Urothelium cell line (cell line): ENCODE results near the gene SNX27.

ENCODE experiments used
- DNase-seq: peaks from one replicate; pipeline ENCODE4 v3.0.0; 2011; ENCODE audit warnings: low spot score, mixed read lengths
- FAIRE-seq: peaks from 2 replicates; lab custom pipeline; 2011; peaks lifted over from hg19 to GRCh38; lab: Jason Lieb, UNC

The SNX27 gene

GRCh38 chr1:151701515-151701914 is 89.7 kb downstream of the SNX27 start:
- no peak for DNase-seq
- FAIRE-seq = no peak

DNA sequence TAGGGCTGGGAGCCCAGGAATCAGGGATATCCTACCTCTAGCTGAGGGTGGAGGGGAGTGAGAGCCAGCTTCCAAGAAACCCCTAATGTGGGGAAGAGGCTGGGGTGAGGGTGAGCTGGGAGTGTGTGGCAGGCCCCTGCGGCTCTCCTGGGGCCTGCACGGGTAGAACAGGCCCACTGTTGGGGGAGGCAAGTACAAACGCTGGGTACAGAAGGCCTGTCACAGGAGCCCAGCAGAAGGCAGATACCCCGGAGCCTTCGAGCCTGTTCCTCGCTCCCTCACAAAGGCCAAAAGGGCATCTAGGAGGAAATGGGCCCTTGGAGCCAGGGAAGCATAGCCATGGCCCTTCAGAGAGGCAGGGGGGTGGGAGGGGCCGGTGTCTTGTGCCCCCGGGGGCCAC is 91.1 kb downstream of the SNX27 start:
- FAIRE-seq (no peak), DNase-seq (no peak)

DNA sequence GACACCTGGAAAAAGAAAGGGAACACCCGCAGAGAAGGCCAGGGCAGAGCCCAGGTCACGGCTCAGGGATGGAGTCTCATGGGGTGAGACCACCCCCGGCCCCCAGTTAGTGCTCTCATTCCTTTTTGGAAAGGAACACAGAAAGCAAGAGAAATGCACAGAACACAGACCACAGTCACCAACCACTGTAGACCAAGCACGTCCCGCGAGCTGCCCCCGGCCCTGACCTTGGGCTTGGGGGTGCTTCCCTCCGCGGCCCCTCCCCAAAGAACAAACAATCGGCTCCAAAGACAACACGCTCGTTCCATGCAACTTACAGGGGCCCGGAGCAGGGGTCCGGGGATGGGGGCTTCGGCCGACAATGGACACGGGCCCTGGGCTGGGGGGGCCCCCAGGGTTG is 92.0 kb downstream of the SNX27 start:
- no peak for DNase-seq
- no peak for FAIRE-seq

DNA sequence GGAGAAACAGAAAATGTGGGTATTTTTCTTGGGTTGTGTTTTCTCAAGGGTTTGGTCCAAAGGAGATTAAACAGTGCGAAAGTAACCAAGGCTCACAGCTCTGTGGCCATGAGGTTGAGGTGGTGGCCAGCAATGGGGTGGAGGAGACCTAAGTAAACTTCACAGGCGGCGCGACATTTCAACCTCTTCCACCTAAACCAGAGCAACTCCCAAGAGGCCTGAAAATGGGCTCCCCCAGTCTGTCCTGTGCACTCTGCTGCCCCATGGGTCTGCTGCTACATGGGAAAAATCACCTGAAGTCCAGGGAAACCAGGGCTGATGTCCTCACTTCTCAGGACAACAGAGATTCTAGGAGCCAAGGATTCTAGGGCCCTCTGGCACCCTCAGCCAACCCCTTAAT is 92.4 kb downstream of the SNX27 start:
- DNase-seq (no peak), FAIRE-seq (no peak)

DNA sequence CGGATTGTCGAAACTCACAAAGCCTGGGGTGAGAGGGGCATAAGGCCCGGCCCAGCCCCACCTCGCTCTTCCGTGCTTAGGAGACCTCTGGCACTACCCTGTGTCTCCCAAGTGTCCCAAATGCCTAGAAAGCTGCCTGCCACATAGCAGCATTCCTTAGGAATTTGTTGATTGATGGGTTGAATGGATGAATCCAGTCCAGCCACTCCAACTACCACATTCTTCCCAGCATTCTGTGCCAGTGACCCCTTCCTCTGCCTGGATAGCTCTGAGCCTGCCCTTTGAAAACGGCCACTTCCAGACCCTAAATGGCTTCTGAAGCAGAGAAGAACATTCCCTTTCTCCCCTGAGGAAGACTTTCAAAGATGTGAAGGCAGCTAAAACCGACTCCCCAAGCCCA is 93.3 kb downstream of the SNX27 start:
- DNase-seq = no peak
- FAIRE-seq = no peak

GRCh38 chr1:151705753-151706463 is 94.1 kb downstream of the SNX27 start:
- FAIRE-seq (no peak), DNase-seq (no peak)

DNA sequence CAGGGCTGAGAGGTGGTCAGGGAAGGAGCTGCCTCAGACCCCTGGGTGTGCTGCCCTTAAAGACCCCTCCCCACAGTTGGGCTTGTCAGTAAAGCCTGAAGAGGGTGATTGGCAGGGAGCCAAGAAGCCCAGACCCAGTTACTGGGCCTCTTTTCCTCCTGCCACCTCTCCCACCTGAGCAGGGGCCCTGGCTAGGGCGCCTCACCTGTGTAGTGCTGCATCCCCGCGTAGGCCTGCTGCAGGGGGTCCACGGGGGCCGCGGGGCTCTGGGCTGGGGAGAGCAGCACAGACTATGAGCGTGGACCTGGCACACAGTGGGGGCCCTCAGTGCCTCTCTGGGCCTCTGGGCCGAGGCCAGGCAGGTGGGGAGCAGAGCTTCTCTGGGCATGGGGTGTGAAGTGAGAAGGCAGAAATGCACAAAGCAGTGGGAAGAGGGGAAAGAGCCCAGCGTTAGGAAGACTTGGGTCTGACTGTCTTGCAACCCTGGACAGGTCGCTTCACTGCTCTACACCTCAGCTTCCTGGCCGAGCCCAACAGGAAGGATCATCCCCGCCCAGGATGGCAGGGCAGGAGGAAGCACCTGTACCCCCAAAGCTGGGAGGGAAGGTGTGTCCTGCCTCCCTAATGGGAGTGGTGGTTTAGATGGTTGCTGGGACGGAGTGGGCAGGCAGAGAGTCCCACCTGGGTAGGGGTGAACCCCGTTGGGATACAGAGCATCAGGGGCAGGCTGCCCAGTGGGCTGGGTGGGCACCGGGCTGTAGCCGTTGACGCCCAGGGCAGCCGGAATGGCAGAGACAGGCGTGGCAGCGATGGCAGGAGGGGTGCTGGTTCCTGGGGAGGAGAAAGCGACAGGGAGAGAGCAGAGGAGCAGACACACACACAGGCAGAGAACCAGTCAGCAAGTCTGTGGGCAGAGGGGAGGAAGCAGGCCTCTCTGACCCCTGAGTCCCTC is 94.9 kb downstream of the SNX27 start:
- DNase-seq (no peak), FAIRE-seq (no peak)

GRCh38 chr1:151707541-151708065 is 95.8 kb downstream of the SNX27 start:
- DNase-seq = no peak
- FAIRE-seq = no peak

DNA sequence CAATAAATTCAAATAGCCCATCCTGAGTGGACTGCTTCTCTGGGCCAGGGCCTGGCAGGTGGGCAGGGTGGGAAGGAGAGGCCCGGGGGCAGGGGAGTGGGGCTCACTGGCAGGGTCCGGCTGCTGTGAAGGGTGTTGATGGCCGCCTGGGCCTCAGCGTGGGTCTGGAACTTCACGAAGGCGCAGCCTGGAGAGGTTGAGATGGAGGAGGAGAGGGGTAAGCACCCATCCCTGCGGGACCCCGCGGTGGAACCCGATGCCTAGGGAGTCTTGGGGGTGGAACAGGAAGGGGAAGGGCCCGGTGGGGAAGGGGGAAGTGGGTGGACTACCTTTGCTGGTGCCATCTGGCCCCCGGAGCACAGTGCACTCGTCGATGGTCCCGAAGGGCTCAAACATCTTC is 97.0 kb downstream of the SNX27 start:
- FAIRE-seq = no peak
- no peak for DNase-seq

DNA sequence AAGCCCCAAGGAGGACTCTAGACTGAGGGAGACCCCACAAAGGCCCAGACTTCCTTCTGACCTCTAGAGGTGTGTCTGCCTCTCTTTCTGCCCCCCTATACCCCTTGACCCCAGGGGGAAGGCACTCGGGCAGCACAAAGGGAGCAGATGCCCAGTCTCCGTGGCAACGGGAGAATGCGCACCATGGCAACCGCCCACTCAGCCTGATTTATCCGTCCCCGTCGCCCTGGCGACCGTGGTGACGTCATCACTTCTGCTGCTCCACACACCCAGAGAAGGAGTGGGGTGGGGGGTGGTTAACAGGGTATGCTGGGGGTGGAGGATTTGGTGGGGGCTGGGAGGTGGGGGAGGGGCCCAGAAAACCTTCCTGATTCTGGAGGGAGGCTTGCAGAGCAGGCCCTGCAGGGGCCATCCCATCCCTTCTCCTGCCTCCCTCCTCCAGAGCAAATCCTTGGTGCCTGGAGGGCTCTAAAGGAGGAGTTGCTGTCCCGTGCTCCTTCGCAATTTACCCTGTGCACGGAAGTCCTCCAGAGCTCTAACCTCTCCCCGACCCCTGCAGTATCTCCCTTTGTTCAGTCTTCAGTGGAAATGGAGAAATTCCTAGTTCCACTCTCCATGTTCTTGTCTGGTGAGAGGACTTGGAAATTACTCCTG is 98.5 kb downstream of the SNX27 start:
- peak; percentile 38 for DNase-seq
- FAIRE-seq = peak; percentile 53

GRCh38 chr1:151711044-151711800 is 99.4 kb downstream of the SNX27 start:
- no peak for FAIRE-seq
- DNase-seq = no peak

GRCh38 chr1:151711951-151712350 is 100.1 kb downstream of the SNX27 start:
- FAIRE-seq (no peak), DNase-seq (no peak)

GRCh38 chr1:151713044-151713443 is 101.2 kb downstream of the SNX27 start:
- DNase-seq (no peak), FAIRE-seq (no peak)

- DNase-seq (no peak), FAIRE-seq (no peak)
Measured at GRCh38 chr1:151713874-151714273, 102.0 kb downstream of the SNX27 start.

DNA sequence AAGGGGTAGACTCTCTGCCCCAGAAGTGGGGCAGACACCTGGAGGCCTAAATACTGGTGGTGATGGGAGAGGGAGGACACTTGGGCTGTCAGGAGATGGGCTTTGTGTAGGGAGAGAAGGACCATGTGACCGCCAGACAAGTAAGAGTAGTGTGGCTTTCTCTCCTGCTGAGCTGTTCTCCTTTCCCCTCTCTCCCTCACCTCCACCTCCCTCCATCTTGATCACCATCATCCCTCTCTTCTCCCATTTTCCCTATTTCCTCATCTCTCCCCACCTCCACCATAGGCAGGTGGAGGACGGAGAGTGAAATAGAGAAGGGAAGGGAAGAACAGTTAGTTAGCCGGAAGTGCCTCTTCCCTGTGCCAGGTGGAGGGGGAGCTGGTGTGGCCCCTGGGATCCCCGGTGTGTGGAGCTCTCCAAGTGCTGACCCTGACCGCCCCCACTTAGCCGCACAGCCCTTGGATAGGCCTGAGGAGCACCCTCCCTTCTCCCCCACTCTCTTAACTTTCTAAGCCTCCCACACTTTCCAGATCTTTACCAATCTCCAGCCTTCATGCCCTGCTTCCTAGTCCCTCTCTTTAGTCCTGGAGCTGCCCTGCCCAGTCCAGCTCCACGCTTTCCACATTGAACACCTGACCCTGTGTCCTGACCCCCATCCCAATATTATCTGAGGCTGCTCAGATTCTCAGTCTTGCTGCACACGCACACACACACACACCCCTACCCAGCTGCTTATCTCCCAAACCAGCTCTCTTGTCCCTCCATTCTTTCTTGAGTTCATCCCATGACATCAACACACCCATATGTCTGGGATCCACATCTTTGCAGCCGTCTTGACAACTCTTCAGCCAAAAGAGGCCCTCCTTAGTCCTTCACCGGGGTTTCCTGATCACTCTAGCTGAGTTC is 103.2 kb downstream of the SNX27 start:
- no peak for DNase-seq

GRCh38 chr1:151715726-151716404 is 104.0 kb downstream of the SNX27 start:
- DNase-seq = no peak
- FAIRE-seq = no peak

More for the DNA sequence above, 103.2 kb downstream of the SNX27 start:
- no peak for FAIRE-seq

DNA sequence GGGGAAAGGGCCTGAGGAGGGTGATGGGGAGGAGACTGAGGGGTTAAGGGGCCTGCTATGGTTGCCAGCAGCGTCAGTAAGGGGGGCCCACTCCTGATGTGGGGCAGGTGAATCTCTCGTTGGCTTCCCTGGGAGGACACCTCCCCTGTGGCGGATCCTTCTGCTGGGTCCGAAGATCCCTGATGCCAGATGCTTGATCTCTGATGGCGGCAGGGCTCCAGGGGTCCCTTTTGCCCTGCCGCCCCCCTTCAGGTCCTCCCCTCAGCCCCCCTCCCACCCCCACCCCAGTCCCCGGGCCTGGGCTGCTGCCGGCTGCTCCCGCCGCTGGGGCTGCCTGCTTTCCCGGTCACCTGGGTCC is 104.5 kb downstream of the SNX27 start:
- DNase-seq = no peak

GRCh38 chr1:151716771-151717631 is 105.2 kb downstream of the SNX27 start, which contains the start of gene CELF3:
Gene CELF3, minus strand, starts transcription at chr1:151716803. Its CDS starts 783 bp downstream, at chr1:151716020.
- DNase-seq (peak; percentile 64), FAIRE-seq (no peak)

More for the DNA sequence above, 104.5 kb downstream of the SNX27 start:
- no peak for FAIRE-seq
